Tibial nerve (tissue), 3 donors: Measurements from ENCODE around the gene NRG2.

Experiments used
- POLR2A ChIP-seq, 2 donors: fragments of 450-650 bp; IDR thresholded peaks; one replicate each; pipeline ENCODE4 v1.6.1; 2017; ENCODE audit warnings: antibody characterized with exemption in 2 of 2, mild to moderate bottlenecking in 2 of 2, moderate library complexity in 2 of 2
- TF ChIP-seq, protein P1 (sequence below), 5 experiments: fragments of 200-600 bp in 3 of 5; fragments of 450-650 bp in 2 of 5; sonication (generic) in 3 of 5; IDR thresholded peaks; one replicate each; pipeline ENCODE4 v1.5.1; 2016 to 2019; ENCODE audit warnings: antibody characterized with exemption in 5 of 5, mild to moderate bottlenecking in 3 of 5, moderate library complexity in 2 of 5

DNA sequence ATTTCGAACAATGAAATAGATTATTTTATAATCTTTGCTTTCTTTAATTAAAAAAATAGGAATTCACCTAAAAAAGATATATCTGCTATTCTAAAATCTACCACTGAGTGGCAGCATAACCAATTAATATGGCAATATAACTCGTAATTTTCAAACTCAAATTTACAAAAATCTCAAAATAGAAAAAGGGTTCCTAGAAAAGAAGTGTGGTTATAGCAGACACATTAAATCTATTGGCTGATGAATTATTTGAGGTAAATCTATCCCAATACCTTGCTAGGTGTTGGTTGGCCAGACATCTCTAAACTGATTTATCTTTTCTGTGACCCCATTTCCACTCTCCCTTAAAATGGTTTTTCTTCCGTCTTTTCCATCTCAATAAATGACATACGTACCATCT, 30.2 kb upstream of the NRG2 start:
- TF ChIP-seq, protein P1, sequence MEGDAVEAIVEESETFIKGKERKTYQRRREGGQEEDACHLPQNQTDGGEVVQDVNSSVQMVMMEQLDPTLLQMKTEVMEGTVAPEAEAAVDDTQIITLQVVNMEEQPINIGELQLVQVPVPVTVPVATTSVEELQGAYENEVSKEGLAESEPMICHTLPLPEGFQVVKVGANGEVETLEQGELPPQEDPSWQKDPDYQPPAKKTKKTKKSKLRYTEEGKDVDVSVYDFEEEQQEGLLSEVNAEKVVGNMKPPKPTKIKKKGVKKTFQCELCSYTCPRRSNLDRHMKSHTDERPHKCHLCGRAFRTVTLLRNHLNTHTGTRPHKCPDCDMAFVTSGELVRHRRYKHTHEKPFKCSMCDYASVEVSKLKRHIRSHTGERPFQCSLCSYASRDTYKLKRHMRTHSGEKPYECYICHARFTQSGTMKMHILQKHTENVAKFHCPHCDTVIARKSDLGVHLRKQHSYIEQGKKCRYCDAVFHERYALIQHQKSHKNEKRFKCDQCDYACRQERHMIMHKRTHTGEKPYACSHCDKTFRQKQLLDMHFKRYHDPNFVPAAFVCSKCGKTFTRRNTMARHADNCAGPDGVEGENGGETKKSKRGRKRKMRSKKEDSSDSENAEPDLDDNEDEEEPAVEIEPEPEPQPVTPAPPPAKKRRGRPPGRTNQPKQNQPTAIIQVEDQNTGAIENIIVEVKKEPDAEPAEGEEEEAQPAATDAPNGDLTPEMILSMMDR (IDR thresholded peaks at IDR 0.05): peak; percentile 56 to 76 (median 61)
- no peak for TF ChIP-seq POLR2A (IDR thresholded peaks at IDR 0.05)
